Measurements from ENCODE around the gene FURIN.

DNA sequence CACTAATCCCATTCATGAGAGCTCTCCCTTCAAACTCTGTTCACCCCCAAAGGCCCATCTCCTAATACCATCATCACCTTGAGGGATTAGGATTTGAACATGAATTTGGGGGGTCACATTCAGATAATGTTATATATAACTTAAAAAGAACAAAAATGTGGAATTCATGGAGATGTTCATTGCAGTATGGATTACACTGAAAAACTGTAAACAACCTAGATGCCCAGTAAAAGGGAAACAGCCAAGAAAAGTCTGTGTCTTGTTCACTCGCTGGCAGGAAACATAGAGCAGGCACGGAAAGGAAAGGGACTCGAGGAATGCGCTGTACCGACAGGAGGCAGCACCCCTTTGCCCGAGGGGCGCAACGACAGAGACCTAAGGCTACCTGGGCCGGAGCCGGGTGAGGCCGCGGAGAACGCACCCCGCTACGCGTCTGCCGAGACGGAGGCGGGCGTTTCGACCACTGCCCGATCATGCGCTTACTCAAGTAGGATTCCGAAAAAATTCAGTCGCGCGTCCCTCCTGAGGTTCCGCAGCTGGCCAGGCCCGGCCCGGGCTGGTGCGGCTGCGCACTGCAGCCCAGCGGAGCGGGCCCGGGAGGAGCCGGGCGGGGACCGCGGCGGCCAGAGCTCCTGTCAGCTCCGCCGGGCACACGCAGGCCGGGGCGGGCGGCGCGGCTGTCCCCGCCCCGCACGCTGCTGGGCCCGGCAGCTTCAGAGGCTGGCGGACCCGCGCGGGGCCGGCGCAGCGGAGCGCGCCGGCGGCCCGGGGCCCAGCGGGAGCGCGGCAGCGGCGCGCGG, 33.9 kb downstream of the FURIN start:
- peak; percentile 73 for TF ChIP-seq POLR2A (conservative IDR thresholded peaks at IDR 0.05)
- TF ChIP-seq, protein P1, sequence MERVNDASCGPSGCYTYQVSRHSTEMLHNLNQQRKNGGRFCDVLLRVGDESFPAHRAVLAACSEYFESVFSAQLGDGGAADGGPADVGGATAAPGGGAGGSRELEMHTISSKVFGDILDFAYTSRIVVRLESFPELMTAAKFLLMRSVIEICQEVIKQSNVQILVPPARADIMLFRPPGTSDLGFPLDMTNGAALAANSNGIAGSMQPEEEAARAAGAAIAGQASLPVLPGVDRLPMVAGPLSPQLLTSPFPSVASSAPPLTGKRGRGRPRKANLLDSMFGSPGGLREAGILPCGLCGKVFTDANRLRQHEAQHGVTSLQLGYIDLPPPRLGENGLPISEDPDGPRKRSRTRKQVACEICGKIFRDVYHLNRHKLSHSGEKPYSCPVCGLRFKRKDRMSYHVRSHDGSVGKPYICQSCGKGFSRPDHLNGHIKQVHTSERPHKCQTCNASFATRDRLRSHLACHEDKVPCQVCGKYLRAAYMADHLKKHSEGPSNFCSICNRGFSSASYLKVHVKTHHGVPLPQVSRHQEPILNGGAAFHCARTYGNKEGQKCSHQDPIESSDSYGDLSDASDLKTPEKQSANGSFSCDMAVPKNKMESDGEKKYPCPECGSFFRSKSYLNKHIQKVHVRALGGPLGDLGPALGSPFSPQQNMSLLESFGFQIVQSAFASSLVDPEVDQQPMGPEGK (CRISPR knock-in tag; IDR thresholded peaks at IDR 0.05; ENCODE audit: borderline replicate concordance) = no peak
- TF ChIP-seq CBFA2T2 (conservative IDR thresholded peaks at IDR 0.05) = no peak
- no peak for TF ChIP-seq ZSCAN29 (IDR thresholded peaks at IDR 0.05)

Data from K562 (cell line).